HUES6 (cell line): ENCODE data around the gene FOSL2.

ENCODE experiments used
- H3K27ac ChIP-seq: 2 replicates; pipeline ENCODE4 v1.7.0; 2013; ENCODE audit warnings: low read depth, mild to moderate bottlenecking, low read length, inconsistent platforms
- H3K27me3 ChIP-seq: 2 replicates; pipeline ENCODE4 v1.6.1; 2013; ENCODE audit warnings: low read length; ENCODE audit not compliant: control insufficient read depth, insufficient read depth
- H3K36me3 ChIP-seq: 2 replicates; pipeline ENCODE4 v1.6.1; 2013; ENCODE audit warnings: low read length; ENCODE audit not compliant: control insufficient read depth, insufficient read depth
- H3K4me1 ChIP-seq: 2 replicates; pipeline ENCODE4 v1.6.1; 2013; ENCODE audit warnings: low read length; ENCODE audit not compliant: control insufficient read depth, insufficient read depth
- H3K4me3 ChIP-seq: 2 replicates; pipeline ENCODE4 v1.5.1; 2013; ENCODE audit warnings: low read depth, low read length
- H3K9ac ChIP-seq: one replicate; pipeline ENCODE4 v1.6.1; 2013; ENCODE audit warnings: mild to moderate bottlenecking, low read length
- H3K9me3 ChIP-seq: 2 replicates; pipeline ENCODE4 v1.6.1; 2013; ENCODE audit warnings: low read depth, low read length; ENCODE audit not compliant: control insufficient read depth, insufficient read depth

FOSL2 gene

DNA sequence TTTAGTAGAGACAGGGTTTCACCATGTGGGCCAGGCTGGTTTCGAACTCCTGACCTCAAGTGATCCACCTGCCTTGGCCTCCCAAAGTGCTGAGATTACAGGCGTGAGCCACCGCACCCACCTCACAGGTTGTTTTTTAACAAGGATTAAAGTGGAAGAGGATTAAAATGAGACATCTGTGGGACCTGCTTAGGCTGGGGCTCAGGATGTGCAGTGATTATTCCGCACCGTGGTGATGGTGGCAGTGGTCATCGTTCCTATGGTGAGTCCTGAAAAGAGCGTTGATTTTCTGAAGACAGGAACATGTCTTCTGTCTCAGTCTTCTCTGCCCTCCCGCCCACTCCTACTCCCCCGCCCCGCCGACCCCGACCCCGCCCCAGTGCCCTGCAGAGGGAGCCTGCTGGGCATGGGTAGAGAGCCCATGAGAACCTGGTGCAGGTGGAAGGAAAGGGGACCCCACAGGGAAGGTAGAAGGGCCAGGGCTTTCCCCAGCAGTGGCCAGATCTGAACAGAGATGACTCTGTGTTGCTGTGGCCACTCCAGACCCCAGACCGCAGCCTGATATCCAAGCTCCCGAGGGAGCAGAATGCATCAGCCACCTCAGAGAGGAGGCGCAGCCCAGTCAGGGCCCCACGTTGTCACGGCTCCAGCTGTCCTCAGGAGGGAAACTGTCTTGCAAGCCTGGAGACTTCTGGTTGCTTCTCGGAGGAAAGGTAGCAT, 34.5 kb upstream of the FOSL2 start:
- no peak overlapping the region for H3K4me3 ChIP-seq
- no peak overlapping the region for H3K9ac ChIP-seq
- no peak overlapping the region for H3K27ac ChIP-seq
- no peaks in the 10 kb centered on the region for H3K36me3 ChIP-seq
- peaks cover 13% of the 10 kb centered on the region for H3K4me1 ChIP-seq
- H3K9me3 ChIP-seq, result no peaks in the 10 kb centered on the region
- no peaks in the 10 kb centered on the region for H3K27me3 ChIP-seq

DNA sequence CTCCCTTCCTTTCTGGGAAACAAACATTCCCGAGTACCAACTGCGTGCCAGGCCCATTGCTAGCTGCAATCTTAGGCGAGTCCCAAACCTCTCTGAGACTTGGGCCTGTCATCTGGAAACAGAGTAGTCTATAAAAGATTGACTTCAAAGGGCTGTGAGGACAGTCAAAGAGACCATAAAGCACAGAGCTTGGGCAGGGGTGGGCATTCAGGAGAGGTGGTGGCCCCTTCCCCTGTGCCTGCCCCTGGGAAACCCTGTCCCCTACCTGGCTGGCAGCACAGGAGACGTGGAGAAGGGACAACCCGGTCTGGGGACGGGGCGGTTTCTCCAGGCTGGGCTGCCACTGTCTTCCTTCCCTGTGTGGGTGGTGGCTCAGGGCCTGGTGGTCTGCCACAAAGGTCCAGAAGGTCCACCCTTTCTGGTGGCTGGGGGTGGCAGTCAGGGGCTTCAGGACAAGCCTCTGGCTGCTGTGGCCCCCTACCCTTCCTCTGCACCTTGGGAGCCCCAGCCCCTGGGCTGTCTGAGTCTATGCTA, 33.9 kb upstream of the FOSL2 start:
- Histone ChIP-seq H3K4me3 (no peak overlapping the region), H3K9ac (no peak overlapping the region), H3K9me3 (no peaks in the 10 kb centered on the region), H3K27me3 (no peaks in the 10 kb centered on the region), H3K27ac (no peak overlapping the region), H3K36me3 (no peaks in the 10 kb centered on the region), H3K4me1 (peaks cover 19% of the 10 kb centered on the region)

DNA sequence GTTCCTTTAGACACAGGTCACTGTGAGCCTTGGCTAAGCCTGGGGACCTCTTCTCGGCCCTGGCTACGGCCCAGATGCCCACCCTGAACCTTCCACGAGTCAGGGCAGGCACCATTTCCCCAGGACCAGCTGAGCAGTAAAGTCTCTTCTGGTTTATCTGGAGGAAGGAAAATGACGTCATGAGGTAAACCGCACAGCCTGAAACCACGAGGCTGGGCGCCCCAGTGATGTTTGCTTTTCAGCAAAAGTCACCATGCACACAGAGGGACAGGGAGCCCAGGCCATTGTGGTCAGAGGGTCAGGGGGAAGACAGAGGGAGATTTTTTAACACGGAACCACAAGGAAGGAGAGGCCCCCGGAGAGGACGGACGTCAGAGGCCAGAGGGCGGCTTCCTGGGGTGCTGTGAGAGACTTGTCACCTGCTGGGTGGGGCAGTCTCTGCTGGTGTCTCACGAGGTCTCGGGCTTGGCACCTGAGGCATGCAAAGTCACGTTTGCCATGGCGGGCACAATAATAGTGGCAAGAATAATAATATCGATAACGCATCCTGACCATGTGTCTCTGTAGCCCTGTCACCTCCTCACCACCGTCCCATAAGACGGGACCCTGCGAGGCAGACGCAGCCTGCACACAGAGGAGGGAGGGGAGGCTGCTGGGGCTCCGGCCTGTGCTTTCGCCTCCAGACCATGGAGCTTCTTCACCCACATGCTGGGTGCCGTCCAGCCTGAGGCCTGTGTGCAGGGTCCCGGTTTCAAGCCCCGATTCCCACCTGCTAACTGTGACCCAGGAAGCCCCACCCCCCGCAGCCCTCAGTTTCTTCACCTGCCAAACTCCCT, 33.2 kb upstream of the FOSL2 start:
- Histone ChIP-seq H3K4me3 (no peak overlapping the region), H3K27ac (no peak overlapping the region), H3K36me3 (no peaks in the 10 kb centered on the region), H3K4me1 (peaks cover 19% of the 10 kb centered on the region), H3K27me3 (no peaks in the 10 kb centered on the region), H3K9ac (no peak overlapping the region), H3K9me3 (no peaks in the 10 kb centered on the region)

DNA sequence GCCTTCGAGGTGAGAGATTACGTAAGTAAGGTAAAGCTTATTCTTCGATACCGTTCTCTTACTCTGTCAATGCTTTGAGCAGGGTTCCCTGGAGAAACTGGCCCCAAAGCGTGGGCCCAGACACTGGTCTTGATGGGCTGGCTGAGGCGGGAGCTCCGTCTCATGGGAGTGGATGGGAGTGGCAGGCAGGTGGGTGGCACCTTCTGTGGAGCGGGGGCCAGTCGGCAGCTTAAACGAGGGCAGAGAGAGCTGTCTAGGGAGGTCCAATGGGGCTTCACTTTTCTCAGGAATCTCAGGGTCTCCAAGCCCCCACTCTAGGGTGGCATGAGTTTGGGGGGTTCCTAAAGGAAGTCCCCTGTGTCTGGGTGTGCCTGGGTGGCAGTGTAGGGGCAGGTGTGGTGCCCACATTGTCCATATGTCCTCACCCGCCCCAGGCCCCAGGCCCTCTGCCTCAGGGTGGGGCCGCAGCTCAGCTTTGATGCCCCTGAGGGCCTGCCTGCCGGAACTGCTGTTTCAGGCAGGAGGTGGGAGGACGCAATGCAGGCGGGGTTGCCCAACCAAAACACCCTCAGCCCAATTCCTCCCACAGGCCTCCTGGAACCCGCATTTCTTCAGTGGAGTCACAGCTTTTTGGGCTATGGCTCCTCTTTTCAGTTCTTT, 32.5 kb upstream of the FOSL2 start:
- Histone ChIP-seq H3K27ac (no peak overlapping the region), H3K27me3 (no peaks in the 10 kb centered on the region), H3K36me3 (no peaks in the 10 kb centered on the region), H3K4me3 (no peak overlapping the region), H3K9me3 (no peaks in the 10 kb centered on the region), H3K9ac (no peak overlapping the region), H3K4me1 (peaks cover 19% of the 10 kb centered on the region)

DNA sequence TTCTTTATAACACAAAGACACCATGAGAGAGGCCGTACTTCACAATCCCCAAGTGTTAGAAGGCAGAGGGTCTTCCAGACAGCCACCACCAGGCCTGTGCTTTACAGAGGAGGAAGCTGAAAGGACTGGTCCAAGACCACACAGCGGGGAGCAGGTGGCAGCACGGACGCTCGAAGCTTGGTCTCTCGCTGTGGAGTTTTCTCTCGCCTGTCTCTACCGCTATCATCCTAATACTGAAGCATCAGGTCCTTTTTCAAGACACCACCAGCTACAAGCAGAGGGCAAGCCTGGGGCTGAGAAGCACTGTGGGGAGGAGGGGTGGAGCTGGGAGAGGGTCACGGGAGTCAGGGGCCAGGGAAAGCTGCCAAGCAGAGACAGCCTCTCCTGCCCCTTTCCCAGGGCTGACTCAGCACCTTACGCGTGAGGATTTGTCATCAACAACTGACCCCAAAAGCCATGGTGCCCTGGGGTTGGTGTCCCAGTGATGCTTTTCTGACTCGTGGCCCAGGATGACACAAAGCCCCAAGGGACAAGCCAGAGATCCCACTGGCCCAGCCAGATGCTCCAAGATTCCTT, 31.9 kb upstream of the FOSL2 start:
- Histone ChIP-seq H3K27ac (no peak overlapping the region), H3K9ac (no peak overlapping the region), H3K27me3 (no peaks in the 10 kb centered on the region), H3K9me3 (no peaks in the 10 kb centered on the region), H3K4me3 (no peak overlapping the region), H3K36me3 (no peaks in the 10 kb centered on the region), H3K4me1 (peaks cover 19% of the 10 kb centered on the region)

DNA sequence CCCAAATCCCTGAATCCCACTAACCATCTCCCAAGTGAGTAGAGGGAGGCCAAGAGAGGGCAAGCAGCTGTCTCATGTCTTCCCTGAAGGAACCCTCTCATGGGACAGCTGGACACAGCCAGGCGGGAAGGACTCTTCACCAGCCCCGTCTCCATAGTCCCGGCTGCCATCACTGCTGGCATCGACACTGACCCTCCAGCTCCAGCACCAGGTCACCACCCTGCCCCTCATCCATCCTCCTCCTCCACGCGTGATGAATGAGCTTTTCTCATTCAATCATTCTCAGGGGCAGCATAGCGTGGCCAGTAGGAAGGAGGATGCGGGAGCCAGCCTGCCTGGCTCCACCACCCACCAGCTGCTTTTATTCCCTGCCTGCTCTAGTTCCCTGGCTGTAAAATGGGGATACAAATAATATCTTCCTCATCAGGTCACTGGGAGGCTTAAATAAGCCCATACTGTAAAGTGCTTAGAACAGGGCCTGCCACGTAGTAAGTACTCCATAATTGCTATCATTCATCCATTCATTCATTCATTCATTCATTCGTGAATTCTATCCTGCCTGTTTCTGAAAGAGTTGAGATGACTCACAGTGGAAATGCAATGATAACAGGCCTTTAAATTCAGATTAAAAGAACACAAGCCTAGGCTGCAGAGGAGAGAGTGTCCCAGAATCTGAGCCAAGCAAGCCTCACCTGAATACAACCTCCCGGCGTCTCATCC, 30.5 kb upstream of the FOSL2 start:
- Histone ChIP-seq H3K9ac (no peak overlapping the region), H3K4me1 (peaks cover 28% of the 10 kb centered on the region), H3K9me3 (no peaks in the 10 kb centered on the region), H3K36me3 (no peaks in the 10 kb centered on the region), H3K27me3 (no peaks in the 10 kb centered on the region), H3K27ac (no peak overlapping the region), H3K4me3 (no peak overlapping the region)

DNA sequence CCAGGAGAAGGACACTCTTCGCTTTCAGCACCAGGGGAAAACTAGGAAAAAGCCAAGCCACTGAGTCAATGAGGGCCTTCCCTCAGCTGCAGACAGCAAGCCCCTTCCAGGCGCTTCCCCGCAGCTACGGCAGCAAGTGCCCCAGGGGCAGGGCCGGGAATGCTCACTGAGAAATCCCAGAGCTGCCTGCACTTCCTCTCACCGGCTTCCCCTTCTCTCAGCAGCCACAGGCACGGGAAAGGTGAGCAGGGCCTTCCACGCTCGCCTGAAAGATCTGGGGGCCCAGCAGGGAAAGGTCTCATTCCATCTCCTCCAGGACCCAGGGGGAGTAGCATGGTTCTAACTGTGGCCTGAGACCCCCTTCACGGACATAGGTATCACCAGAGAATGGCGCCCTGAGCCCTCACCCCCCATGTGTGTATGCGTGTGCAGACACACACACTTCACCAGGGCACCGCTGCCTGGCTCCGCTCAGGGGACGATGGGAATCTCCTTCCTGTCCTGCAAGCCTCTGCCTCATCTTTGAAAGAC, 29.6 kb upstream of the FOSL2 start:
- H3K36me3 ChIP-seq, result no peaks in the 10 kb centered on the region
- no peak overlapping the region for H3K9ac ChIP-seq
- H3K27ac ChIP-seq, result no peak overlapping the region
- H3K27me3 ChIP-seq, result no peaks in the 10 kb centered on the region
- H3K9me3 ChIP-seq, result no peaks in the 10 kb centered on the region
- no peak overlapping the region for H3K4me3 ChIP-seq
- H3K4me1 ChIP-seq, result peaks cover 31% of the 10 kb centered on the region

DNA sequence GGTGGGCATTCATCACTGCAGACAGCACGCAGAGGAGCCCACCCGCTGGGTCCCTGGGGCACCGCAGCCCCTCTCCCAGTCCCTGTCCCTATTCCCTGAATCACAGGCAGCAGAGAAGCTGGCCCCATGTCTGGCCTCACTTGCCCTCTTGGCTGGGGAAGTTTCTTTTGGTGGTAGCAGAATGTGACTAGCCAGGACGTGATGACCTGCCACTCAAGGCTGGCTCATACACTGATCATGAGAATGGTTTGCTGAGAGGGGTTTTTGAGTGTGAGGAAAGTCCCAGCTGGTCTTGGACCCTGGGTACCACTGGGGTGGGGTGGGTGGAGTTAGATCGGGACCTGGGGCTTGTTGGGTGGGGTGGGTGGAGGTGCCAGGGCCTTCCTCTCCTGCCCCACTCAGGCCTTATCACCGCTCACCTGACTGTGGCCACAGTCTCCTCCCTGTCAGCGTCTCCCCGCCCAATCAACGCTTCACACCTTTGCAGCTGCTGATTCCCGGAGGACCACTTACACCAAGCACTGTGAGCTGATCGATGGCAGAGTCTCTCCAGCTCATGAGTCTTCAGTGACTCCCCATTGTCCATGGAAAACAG, 28.9 kb upstream of the FOSL2 start:
- Histone ChIP-seq H3K27ac (no peak overlapping the region), H3K9ac (no peak overlapping the region), H3K27me3 (no peaks in the 10 kb centered on the region), H3K4me1 (peaks cover 31% of the 10 kb centered on the region), H3K4me3 (no peak overlapping the region), H3K9me3 (no peaks in the 10 kb centered on the region), H3K36me3 (no peaks in the 10 kb centered on the region)

DNA sequence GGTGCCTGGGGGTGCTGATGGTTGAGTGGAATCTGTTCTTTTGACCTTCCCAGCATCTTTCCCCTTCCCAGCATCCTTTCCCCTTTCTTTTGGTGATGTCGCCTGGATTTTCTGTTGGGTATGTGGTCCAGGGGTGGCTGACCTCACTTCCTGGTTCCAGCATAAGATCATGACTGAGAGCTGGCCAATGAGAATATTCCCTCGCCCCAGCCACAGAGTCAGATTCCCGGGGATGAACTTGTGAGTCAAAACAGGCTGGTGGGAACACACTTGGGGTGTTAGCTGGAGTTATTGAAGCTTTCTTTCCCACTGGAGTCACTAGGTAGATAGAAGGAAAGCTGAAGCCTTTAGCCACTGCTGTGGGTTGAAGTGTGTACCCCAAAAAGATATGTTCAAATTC, 28.0 kb upstream of the FOSL2 start:
- Histone ChIP-seq H3K9me3 (no peaks in the 10 kb centered on the region), H3K27ac (no peak overlapping the region), H3K27me3 (no peaks in the 10 kb centered on the region), H3K36me3 (no peaks in the 10 kb centered on the region), H3K4me1 (peaks cover 29% of the 10 kb centered on the region), H3K4me3 (no peak overlapping the region), H3K9ac (no peak overlapping the region)

DNA sequence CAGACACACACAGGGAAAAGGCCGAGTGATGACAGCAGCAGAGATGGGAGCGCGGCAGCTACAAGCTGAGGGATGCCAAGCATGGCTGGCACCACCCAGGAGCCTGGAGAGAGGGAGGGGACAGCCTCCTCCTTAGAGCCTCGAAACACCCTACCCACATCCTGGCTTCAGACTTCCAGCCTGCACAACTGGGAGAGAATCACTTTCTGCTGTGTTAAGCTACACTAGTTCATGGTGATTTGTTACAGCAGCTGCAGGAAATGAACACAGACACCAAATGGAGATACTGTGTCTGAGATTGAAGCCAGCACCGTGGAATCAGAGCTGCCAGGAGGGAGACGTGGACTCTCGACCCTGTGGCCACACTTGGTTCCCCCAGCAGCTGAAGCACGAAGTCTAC, 27.5 kb upstream of the FOSL2 start:
- Histone ChIP-seq H3K4me3 (no peak overlapping the region), H3K27me3 (no peaks in the 10 kb centered on the region), H3K9ac (no peak overlapping the region), H3K36me3 (no peaks in the 10 kb centered on the region), H3K9me3 (no peaks in the 10 kb centered on the region), H3K27ac (no peak overlapping the region), H3K4me1 (peaks cover 28% of the 10 kb centered on the region)
